ENCODE results near the gene RANBP6.
"Not testable (repeated sequence)": the region's sequence is repeated elsewhere in the genome, so short reads cannot be mapped to it uniquely, and the experiment has no call there.

The RANBP6 gene

GRCh38 chr9:6015278-6016157, at the start of gene RANBP6:
RANBP6 (minus strand) TSS chr9:6015624; CDS start chr9:6015607, 17 bp downstream.
- DNase-seq = peak; percentile 82

- DNase-seq = not testable (repeated sequence)
Measured at GRCh38 chr9:6063146-6063545, 47.7 kb upstream of the RANBP6 start.

GRCh38 chr9:6055666-6056065, 40.2 kb upstream of the RANBP6 start:
- no peak for DNase-seq

GRCh38 chr9:6055216-6055615, 39.8 kb upstream of the RANBP6 start:
- peak; percentile 52 for DNase-seq

GRCh38 chr9:6054280-6055099, 39.1 kb upstream of the RANBP6 start:
- peak; percentile 24 for DNase-seq

GRCh38 chr9:6052293-6052919, 37.0 kb upstream of the RANBP6 start:
- no peak for DNase-seq

- DNase-seq = no peak
Measured at GRCh38 chr9:6051511-6051950, 36.1 kb upstream of the RANBP6 start.

- no peak for DNase-seq
Measured at GRCh38 chr9:6049798-6050197, 34.4 kb upstream of the RANBP6 start.

GRCh38 chr9:6048039-6048438, 32.6 kb upstream of the RANBP6 start:
- no peak for DNase-seq

- DNase-seq = no peak
Measured at GRCh38 chr9:6047020-6047419, 31.6 kb upstream of the RANBP6 start.

GRCh38 chr9:6045364-6045763, 29.9 kb upstream of the RANBP6 start:
- DNase-seq = no peak

GRCh38 chr9:6040077-6040476, 24.7 kb upstream of the RANBP6 start:
- DNase-seq = no peak

GRCh38 chr9:6036391-6036790, 21.0 kb upstream of the RANBP6 start:
- DNase-seq = no peak

- DNase-seq = no peak
Measured at GRCh38 chr9:6034954-6035353, 19.5 kb upstream of the RANBP6 start.

- no peak for DNase-seq
Measured at GRCh38 chr9:6029604-6030274, 14.3 kb upstream of the RANBP6 start.

GRCh38 chr9:6024035-6024554, 8.7 kb upstream of the RANBP6 start:
- peak; percentile 22 for DNase-seq

- DNase-seq = not testable (repeated sequence)
Measured at GRCh38 chr9:6016975-6017374, 1.6 kb upstream of the RANBP6 start.

GRCh38 chr9:6014670-6015270, 654 bp downstream of the RANBP6 start:
- DNase-seq = no peak

GRCh38 chr9:6008169-6008979, 7.0 kb downstream of the RANBP6 start:
- DNase-seq = peak; percentile 95

GRCh38 chr9:6007770-6008168, 7.7 kb downstream of the RANBP6 start:
- peak; percentile 69 for DNase-seq
